Measurements from ENCODE around the gene RSPO4.
"Not testable (repeated sequence)": the region's sequence is repeated elsewhere in the genome, so short reads cannot be mapped to it uniquely, and the experiment has no call there.

Gene RSPO4

DNA sequence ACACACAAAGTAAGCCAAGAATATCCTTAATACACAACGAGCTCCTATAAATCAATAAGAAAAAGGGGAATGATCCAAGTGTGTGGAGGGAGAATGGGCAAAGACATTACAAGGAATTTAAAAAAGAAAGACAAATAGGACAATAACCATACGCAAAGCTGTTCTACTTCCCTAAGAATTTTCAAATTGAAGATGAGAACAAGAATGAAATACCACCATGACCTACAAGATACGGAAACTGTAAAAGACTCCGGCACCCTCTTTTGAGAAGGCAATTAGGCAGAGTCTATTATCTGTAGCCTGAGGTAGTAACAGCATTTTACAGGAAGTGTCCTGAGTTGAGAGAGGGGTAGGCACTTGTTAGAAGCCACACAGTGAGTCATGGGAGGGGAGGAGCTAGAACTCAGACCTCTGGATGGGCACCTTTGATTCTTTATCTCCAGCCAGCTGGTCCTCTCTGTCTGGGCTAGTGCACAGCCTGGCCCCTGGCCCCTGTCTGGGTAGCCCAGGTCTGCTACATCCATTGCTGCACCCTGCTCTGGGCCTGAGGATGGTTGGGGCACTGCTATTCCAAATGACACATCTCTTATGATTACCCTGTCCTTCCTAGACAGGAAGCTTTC lies 15.3 kb downstream of the RSPO4 start:
- Histone ChIP-seq H3K4me3 (ENCODE audit: low read length) (no peak overlapping the region), H3K36me3 (replicated peaks; ENCODE audit: low read depth, low read length) (no peaks in the 10 kb centered on the region), H3K27ac (ENCODE audit: low read length) (no peak overlapping the region), H4K20me1 (ENCODE audit: insufficient read depth, low read length) (no peaks in the 10 kb centered on the region), H3K4me2 (ENCODE audit: low read length) (no peak overlapping the region), H3K79me2 (ENCODE audit: low read length) (no peaks in the 10 kb centered on the region), H2AFZ (ENCODE audit: low read depth, low read length) (no peak overlapping the region), H3K9ac (ENCODE audit: low read length) (no peak overlapping the region), H3K9me3 (ENCODE audit: insufficient read depth, low read length) (no peaks in the 10 kb centered on the region), H3K27me3 (ENCODE audit: low read depth, low read length) (peaks cover 33% of the 10 kb centered on the region), H3K4me1 (ENCODE audit: low read length) (no peaks in the 10 kb centered on the region)
- TF ChIP-seq, protein P1, sequence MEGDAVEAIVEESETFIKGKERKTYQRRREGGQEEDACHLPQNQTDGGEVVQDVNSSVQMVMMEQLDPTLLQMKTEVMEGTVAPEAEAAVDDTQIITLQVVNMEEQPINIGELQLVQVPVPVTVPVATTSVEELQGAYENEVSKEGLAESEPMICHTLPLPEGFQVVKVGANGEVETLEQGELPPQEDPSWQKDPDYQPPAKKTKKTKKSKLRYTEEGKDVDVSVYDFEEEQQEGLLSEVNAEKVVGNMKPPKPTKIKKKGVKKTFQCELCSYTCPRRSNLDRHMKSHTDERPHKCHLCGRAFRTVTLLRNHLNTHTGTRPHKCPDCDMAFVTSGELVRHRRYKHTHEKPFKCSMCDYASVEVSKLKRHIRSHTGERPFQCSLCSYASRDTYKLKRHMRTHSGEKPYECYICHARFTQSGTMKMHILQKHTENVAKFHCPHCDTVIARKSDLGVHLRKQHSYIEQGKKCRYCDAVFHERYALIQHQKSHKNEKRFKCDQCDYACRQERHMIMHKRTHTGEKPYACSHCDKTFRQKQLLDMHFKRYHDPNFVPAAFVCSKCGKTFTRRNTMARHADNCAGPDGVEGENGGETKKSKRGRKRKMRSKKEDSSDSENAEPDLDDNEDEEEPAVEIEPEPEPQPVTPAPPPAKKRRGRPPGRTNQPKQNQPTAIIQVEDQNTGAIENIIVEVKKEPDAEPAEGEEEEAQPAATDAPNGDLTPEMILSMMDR (IDR thresholded peaks at IDR 0.05; ENCODE audit: low read depth, low read length): no peak
- no peak for TF ChIP-seq EZH2phosphoT487 (IDR thresholded peaks at IDR 0.05; ENCODE audit: low read depth)

DNA sequence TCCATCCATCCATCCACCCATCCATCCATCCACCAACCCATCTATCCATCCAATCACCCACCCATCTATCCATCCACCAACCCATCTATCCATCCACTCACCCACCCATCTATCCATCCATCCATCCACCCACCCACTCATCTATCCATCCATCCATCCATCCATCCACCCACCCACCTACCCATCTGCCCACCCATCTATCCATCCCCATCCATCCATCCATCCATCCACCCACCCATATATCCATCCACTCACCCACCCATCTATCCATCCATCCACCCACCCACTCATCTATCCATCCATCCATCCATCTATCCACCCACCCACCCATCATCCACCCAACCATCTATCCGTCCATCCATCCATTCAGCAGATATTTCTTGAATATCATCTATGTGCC lies 17.1 kb downstream of the RSPO4 start:
- H4K20me1 ChIP-seq (ENCODE audit: insufficient read depth, low read length); H3K9ac ChIP-seq (ENCODE audit: low read length); H2AFZ ChIP-seq (ENCODE audit: low read depth, low read length); H3K36me3 ChIP-seq (replicated peaks; ENCODE audit: low read depth, low read length); H3K9me3 ChIP-seq (ENCODE audit: insufficient read depth, low read length); H3K27ac ChIP-seq (ENCODE audit: low read length); H3K4me2 ChIP-seq (ENCODE audit: low read length); H3K79me2 ChIP-seq (ENCODE audit: low read length); H3K4me1 ChIP-seq (ENCODE audit: low read length); H3K4me3 ChIP-seq (ENCODE audit: low read length): not testable (repeated sequence)
- peaks cover 42% of the 10 kb centered on the region for H3K27me3 ChIP-seq (ENCODE audit: low read depth, low read length)

DNA sequence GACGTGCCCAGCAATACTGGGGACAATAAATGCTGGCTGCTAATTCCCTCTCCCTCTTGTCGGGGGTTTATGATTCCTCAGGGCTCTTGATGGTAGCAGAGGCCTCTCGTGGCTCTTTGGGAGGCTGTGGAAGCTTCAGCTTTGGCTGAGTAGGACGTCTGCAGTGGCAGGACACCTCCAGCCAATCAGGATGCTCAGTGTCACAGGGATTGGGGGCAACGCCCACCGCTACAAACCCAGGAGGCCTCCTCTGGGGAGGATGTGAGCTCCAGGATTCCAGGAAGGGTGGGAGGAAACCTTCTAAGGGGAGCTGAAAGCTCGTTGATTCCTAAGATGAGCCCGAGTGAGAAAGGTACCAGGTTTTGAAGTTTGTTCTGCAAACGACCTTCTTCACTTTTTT lies 19.4 kb downstream of the RSPO4 start:
- Histone ChIP-seq H3K4me2 (ENCODE audit: low read length) (no peak overlapping the region), H3K4me1 (ENCODE audit: low read length) (no peaks in the 10 kb centered on the region), H4K20me1 (ENCODE audit: insufficient read depth, low read length) (no peaks in the 10 kb centered on the region), H3K9ac (ENCODE audit: low read length) (no peak overlapping the region), H3K4me3 (ENCODE audit: low read length) (no peak overlapping the region), H3K79me2 (ENCODE audit: low read length) (no peaks in the 10 kb centered on the region), H3K27ac (ENCODE audit: low read length) (no peak overlapping the region), H3K9me3 (ENCODE audit: insufficient read depth, low read length) (no peaks in the 10 kb centered on the region), H2AFZ (ENCODE audit: low read depth, low read length) (no peak overlapping the region; the same call in 1 of the 2 replicates), H3K27me3 (ENCODE audit: low read depth, low read length) (peaks cover 53% of the 10 kb centered on the region), H3K36me3 (replicated peaks; ENCODE audit: low read depth, low read length) (no peaks in the 10 kb centered on the region)
- no peak for TF ChIP-seq EZH2phosphoT487 (IDR thresholded peaks at IDR 0.05; ENCODE audit: low read depth)
- TF ChIP-seq, protein P1 (IDR thresholded peaks at IDR 0.05; ENCODE audit: low read depth, low read length): no peak

DNA sequence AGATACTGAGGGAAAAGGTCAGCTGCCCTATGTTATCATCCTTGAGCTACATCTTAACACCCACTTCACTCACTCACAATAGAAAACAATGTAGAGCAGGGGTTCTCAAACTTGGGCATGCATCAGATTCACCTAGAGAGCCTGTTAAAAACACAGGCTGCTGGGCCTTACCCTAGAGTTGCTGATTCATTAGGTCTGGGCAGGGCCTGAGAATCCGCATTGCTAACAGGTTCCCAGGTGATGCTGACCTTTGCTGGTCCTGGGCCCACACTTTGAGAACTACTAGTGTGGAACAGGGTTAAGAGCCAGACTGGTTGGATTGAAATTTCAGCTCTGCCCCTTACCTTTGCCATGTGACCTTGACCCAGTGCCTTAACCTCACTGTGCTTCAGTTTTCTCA lies 25.1 kb downstream of the RSPO4 start:
- Histone ChIP-seq H3K4me3 (ENCODE audit: low read length) (no peak overlapping the region), H3K36me3 (replicated peaks; ENCODE audit: low read depth, low read length) (no peaks in the 10 kb centered on the region), H4K20me1 (ENCODE audit: insufficient read depth, low read length) (no peaks in the 10 kb centered on the region), H3K4me1 (ENCODE audit: low read length) (0 out of 2 replicates have a peak, but pooled peaks cover 4% of the 10 kb centered on the region), H3K27me3 (ENCODE audit: low read depth, low read length) (peaks cover 20% of the 10 kb centered on the region), H3K79me2 (ENCODE audit: low read length) (no peaks in the 10 kb centered on the region), H3K9ac (ENCODE audit: low read length) (no peak overlapping the region), H3K9me3 (ENCODE audit: insufficient read depth, low read length) (no peaks in the 10 kb centered on the region), H2AFZ (ENCODE audit: low read depth, low read length) (no peak overlapping the region), H3K27ac (ENCODE audit: low read length) (no peak overlapping the region), H3K4me2 (ENCODE audit: low read length) (no peak overlapping the region)
- TF ChIP-seq EZH2phosphoT487 (IDR thresholded peaks at IDR 0.05; ENCODE audit: low read depth): no peak
- TF ChIP-seq, protein P1 (IDR thresholded peaks at IDR 0.05; ENCODE audit: low read depth, low read length): no peak
